HG02642 (cell line): ENCODE measurements around the gene PEX14.

Experiments used
- ATAC-seq: cut with Tn5 transposase; IDR thresholded peaks from one replicate; pipeline ENCODE4 v1.9.1; 2021; ENCODE audit warnings: mild to moderate bottlenecking; ENCODE audit not compliant: unreplicated experiment, poor library complexity

Gene PEX14

GRCh38 chr1:10656431-10656830, 181.7 kb downstream of the PEX14 start:
- no peak for ATAC-seq

- ATAC-seq, result no peak
Measured at GRCh38 chr1:10657088-10657847, 182.5 kb downstream of the PEX14 start.

GRCh38 chr1:10658396-10659066, 183.8 kb downstream of the PEX14 start:
- no peak for ATAC-seq

- no peak for ATAC-seq
Measured at GRCh38 chr1:10659218-10659617, 184.5 kb downstream of the PEX14 start.

GRCh38 chr1:10659646-10660540, 185.1 kb downstream of the PEX14 start:
- ATAC-seq, result no peak

DNA sequence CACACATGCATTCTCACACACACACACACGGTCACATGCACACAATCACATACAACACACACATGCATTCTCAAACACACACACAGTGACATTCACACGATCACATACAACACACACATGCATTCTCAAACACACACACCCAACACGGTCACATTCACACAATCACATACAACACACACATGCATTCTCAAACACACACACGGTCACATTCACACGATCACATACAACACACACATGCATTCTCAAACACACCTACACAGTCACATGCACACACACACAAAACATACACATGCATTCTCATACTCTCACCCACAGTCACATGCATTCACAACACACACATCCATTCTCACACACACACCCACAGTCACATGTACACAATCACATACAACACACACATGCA, 186.7 kb downstream of the PEX14 start:
- no peak for ATAC-seq

DNA sequence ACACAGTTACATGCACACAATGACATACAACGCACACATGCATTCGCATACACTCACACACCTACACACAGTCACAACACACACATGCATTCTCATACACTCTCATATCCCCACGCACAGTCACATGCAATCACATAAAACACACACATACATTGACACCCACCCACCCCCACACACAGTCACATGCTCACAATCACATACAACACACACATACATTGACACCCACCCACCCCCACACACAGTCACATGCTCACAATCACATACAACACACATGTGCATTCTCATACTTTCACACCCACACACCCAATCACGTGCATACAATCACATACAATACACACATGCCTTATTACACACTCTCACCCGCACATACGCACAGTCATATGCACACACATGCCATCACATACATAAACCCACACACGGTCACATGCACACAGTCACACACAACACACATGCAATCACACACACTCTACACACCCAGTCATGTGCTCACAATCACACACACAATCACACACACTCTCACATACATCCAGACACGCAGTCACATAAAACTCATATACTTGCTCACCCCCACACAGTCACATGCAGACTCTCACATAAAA, 187.4 kb downstream of the PEX14 start:
- no peak for ATAC-seq

DNA sequence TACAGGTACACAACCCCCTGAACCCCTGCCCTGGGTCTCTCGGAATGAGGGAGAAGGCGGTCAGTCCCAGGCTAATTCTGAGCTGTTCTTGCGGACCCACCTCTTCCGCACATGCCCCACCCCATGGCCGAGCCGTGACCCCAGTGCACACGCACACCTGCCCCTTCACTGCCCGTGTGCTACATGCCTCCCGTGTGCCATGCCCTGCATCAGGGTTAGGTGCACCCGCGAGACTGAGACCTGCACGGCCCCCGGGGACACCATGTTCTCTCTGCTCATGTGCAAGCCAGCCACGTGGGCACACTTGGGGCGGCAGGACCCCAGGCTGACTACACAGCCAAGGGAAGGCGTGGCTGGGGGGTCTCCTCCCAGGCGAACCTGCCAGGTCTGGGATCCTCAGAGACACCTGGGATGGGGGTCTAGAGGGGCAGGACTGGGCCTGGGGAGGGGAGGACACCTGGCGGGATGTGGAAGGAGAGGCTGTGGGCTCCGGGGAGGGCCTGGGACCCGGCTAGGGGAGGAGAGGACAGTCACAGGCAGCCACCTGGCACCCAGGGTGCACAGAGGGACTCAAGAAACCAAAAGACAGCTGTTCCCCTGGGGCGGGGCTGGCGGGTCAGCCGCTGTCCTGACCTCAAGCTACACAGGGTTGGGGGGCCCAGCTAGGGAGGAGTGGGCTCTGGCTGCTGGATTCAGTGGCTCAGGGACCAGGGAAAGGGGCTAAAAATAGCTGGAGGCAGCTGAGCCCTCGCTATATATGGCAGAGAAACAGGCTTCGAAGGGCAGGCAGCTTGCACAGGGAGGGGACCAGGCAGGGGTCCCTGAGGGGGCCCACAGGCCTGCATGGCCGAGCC, 188.3 kb downstream of the PEX14 start:
- ATAC-seq, result no peak

DNA sequence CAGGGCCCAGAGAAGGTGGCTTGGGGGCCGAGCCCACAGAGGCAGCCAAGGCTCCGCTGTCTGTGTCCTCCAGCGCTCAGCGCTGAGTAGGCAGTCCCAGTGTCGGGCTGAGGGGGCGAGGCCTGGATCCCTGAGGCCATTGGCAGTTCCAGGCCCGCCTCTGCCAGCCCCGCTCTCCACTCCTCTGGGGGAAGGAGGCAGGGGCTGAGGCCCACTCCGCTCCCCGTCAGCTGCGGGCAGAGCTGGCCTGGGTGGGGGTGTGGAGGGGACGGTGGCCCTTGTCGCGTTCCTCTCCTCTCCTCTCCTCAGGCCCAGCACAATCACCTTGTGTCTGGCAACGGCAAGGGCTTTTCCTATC, 188.9 kb downstream of the PEX14 start:
- ATAC-seq, result no peak

- ATAC-seq, result no peak
Measured at GRCh38 chr1:10664251-10664650, 189.5 kb downstream of the PEX14 start.

DNA sequence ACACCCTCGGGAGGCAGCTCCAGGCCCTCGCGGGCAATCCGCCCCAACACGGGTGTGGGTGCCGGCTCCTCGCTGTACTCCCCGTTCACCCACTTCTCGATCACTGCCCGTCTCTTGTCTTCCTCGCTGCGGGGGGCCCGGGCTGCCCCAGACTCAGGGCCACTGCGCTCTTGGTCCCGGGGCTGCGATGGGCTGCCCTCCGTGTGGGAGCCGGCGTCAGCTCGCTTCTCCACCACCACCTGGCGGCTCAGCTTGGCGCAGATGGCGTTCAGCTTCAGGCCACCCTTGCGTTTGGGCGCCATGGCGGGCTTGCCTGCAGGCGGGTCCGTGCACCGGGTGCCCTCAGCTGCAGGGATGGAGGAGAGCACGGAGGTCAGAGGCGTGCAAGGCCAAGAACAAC, 190.5 kb downstream of the PEX14 start:
- ATAC-seq, result no peak

GRCh38 chr1:10665930-10666850, 191.4 kb downstream of the PEX14 start:
- ATAC-seq, result no peak

- ATAC-seq, result no peak
Measured at GRCh38 chr1:10667861-10668761, 193.4 kb downstream of the PEX14 start.

- ATAC-seq, result no peak
Measured at GRCh38 chr1:10669570-10669969, 194.8 kb downstream of the PEX14 start.

DNA sequence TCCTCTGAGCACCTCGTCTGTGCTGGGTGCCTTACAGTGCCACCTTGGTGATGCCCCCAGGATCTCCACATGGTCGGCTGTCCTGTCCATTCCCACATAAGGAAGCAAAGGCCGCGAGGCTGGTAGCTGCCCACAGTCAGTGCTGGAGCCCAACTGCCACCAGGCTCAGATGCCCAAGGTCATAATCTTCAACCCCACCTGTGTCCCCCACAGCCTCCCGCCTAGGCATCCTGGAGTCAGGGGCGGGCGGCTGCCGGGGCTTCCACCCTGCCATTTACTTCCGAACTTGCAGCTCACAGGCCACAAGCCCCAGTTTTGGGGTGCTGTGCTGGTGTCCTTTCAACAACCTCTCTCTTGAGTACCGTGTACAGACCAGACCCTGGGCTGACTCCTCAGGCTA, 195.4 kb downstream of the PEX14 start:
- ATAC-seq, result no peak

DNA sequence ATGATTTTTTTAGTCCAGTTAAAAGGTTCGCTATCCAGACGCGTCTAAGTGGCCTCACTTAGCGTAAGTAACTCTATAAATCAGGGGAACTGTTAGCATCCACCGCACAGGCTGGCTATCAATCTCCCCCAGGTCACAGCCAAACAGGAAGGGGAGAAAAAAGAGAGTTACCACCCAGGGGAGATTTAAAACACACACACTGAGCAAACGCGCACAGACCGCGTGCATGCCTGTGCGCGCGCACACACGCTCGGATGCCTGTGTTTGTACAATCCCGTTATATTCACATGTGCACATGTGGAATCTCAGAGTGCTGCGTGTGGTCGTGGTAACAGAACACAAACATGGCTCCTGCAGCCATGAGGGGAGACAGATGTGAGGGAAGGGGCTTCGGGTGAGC, 196.3 kb downstream of the PEX14 start:
- ATAC-seq, result no peak

DNA sequence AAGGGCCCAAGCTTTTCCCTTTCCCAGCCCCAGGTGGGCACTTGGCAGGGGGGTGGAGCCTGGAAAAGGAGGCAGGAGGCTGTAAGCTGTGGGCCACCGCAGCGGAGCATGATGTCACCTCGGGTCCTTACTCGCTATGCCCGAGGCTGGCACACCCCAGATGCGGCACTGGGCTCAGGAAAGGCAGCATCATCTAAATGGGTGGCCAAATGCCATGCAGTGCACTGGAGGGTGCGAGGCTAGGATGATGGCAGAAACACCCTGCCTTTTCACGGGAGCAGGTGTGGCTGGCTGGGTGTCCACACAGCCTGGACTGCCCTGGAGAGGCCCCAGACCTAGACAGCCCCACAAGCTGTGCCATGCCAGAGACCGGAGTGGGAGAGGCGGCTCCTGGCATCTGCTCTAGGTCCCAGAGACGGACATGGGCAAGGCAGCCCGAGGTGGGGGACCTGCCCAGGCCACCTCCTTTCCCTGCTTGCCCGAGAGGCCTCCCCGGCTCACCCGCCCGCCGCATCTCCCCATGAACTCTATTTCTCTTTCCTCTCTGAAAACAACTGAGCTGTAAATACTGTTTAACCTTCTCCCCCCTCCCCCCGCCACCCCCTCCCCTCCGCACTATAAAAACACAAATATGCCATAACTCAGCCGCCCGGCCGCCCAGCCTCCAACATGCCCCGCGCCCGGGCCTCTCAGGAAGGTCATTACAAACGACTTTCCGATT, 197.0 kb downstream of the PEX14 start:
- no peak for ATAC-seq
